ENCODE data around the gene CRYBG1. TPM values are rescaled to one million over a fixed set of nuclear protein-coding genes. Genes with fewer than 3 reads are reported as not detected.

CRYBG1 gene
- total RNA-seq, 1 donor from 2014 or later = 3.9 TPM

DNA sequence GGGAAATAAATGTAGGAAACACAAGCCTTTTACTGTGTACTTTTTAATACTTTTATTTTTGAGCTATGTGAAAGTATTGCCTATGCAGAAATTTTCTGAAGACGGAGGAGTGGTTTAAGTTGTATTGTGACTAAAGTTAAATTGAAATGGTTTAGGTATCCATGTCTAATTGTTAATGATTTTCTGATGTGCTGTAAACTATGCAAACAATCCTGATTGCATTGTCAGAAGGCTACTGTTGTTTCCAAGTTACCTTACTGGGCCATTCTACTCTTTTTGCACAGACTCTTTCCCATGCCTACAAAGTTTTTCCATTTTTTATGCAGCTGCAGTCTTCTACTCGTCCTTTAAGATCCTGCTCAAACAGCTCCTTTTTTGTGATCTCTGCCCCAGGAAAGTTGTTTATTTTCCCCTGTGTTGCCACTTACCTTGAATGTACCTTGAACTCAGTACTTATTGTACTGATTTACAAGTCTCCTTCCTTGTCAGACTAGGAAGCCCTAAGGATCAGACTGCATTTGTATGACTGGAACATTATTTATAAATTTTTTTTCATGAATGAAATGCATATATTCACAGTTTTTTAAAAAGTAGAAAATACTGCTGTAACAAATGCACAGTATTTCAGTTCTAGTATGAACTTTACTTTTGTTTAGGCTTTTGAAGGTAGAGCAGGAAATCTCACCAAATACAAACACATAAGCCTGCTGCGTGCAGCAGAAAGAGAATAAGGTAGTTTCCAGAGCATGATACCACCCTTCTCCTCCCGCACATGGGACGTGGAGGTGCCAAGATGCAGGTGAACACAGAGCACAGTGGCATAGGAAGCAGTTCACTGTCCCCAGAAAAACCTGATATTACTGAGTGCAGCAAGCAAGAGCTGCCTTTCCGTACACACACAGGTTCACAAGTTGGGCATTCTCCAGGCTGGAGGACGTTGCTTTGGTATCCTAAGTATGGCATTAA lies 97.8 kb downstream of the CRYBG1 start:
- Mint-ChIP-seq H3K27ac (ENCODE audit: unreplicated experiment) (no peak overlapping the region), H3K36me3 (ENCODE audit: low read depth) (no peaks in the 10 kb centered on the region), H3K4me1 (ENCODE audit: low read depth) (no peaks in the 10 kb centered on the region), H3K9me3 (ENCODE audit: low read depth) (no peaks in the 10 kb centered on the region), H3K4me3 (ENCODE audit: unreplicated experiment) (no peak overlapping the region), H3K27me3 (ENCODE audit: low read depth) (peaks cover 40% of the 10 kb centered on the region)
- no peak for DNase-seq (ENCODE audit: low spot score)
- TF ChIP-seq CTCF (IDR thresholded peaks at IDR 0.05) = no peak

GRCh38 chr6:106460481-106460880 lies 100.0 kb downstream of the CRYBG1 start:
- Mint-ChIP-seq H3K27ac (ENCODE audit: unreplicated experiment) (no peak overlapping the region), H3K27me3 (ENCODE audit: low read depth) (peaks cover 34% of the 10 kb centered on the region), H3K4me3 (ENCODE audit: unreplicated experiment) (no peak overlapping the region), H3K36me3 (ENCODE audit: low read depth) (no peaks in the 10 kb centered on the region), H3K4me1 (ENCODE audit: low read depth) (no peaks in the 10 kb centered on the region), H3K9me3 (ENCODE audit: low read depth) (no peaks in the 10 kb centered on the region)
- TF ChIP-seq CTCF (IDR thresholded peaks at IDR 0.05) = no peak
- no peak for DNase-seq (ENCODE audit: low spot score)

DNA sequence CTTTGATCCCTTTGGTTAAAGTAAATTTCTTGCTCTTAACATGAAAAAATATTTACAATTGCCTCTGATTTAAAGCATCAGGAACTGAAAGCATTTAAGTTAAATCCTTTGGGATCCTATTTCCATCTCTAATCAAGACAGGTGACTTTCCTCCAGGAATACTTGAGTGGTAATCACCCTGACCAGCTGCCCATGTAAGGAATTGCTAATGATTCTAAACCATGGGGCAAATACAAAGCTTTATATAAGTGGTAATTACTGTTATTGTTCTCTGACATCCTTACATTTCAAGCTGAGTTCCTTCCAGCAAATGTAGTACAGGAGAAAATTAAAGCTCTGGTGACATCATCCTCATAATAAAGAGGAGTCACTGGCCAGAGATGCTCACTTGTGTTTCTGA lies 100.6 kb downstream of the CRYBG1 start:
- Mint-ChIP-seq H3K4me3 (ENCODE audit: unreplicated experiment) (no peak overlapping the region), H3K4me1 (ENCODE audit: low read depth) (no peaks in the 10 kb centered on the region), H3K9me3 (ENCODE audit: low read depth) (no peaks in the 10 kb centered on the region), H3K27me3 (ENCODE audit: low read depth) (peaks cover 39% of the 10 kb centered on the region), H3K27ac (ENCODE audit: unreplicated experiment) (no peak overlapping the region), H3K36me3 (ENCODE audit: low read depth) (no peaks in the 10 kb centered on the region)
- no peak for DNase-seq (ENCODE audit: low spot score)
- TF ChIP-seq CTCF (IDR thresholded peaks at IDR 0.05) = no peak

DNA sequence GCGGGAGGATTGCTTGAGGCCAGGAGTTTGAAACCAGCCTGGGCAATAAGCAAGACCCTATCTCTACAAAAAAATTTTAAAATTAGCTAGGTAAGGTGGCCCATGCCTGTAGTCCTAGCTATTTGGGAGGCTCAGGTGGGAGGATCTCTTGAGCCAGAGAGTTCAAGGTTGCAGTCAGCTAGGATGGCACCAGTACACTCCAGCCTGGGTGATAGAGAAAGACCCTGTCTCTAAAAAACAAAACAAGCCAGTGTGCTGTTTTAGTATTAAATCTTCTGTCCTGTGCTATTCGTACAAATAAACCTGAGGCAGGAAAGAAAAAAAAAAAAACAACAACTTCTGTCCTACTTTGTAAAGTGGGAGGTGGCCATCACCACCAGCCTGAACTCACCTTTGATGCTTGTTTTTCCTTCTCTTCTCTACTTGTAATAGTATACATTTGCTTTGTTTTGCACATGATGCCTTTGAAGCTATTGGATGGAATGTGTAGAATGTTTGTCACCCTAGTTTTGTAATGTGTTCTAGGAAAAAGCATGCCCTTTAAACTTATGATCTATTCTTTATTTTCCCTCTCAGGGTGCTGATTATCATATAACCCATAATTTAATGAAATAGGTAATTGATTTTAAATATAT lies 102.5 kb downstream of the CRYBG1 start:
- no peak for TF ChIP-seq CTCF (IDR thresholded peaks at IDR 0.05)
- H3K4me1 Mint-ChIP-seq (ENCODE audit: low read depth) = no peaks in the 10 kb centered on the region
- peaks cover 43% of the 10 kb centered on the region for H3K27me3 Mint-ChIP-seq (ENCODE audit: low read depth)
- H3K9me3 Mint-ChIP-seq (ENCODE audit: low read depth) = no peaks in the 10 kb centered on the region
- H3K27ac Mint-ChIP-seq (ENCODE audit: unreplicated experiment) = no peak overlapping the region
- H3K4me3 Mint-ChIP-seq (ENCODE audit: unreplicated experiment) = no peak overlapping the region
- DNase-seq (ENCODE audit: low spot score) = no peak
- no peaks in the 10 kb centered on the region for H3K36me3 Mint-ChIP-seq (ENCODE audit: low read depth)

GRCh38 chr6:106466211-106466610 lies 105.7 kb downstream of the CRYBG1 start:
- H3K27ac Mint-ChIP-seq (ENCODE audit: unreplicated experiment) = no peak overlapping the region
- DNase-seq (ENCODE audit: low spot score) = no peak
- H3K9me3 Mint-ChIP-seq (ENCODE audit: low read depth) = no peaks in the 10 kb centered on the region
- TF ChIP-seq CTCF (IDR thresholded peaks at IDR 0.05) = no peak
- no peak overlapping the region for H3K4me3 Mint-ChIP-seq (ENCODE audit: unreplicated experiment)
- no peaks in the 10 kb centered on the region for H3K4me1 Mint-ChIP-seq (ENCODE audit: low read depth)
- H3K27me3 Mint-ChIP-seq (ENCODE audit: low read depth) = peaks cover 38% of the 10 kb centered on the region
- no peaks in the 10 kb centered on the region for H3K36me3 Mint-ChIP-seq (ENCODE audit: low read depth)
